ENCODE results near the gene POU2F3. TPM values are rescaled to one million over a fixed set of nuclear protein-coding genes. Genes with fewer than 3 reads are reported as not detected.

POU2F3 gene
- total and polyA plus RNA-seq, 2 of the 13 experiments (the other 11 are each of a cell fraction or from before 2014, with no cell fraction given): not detected

- TF ChIP-seq ZBTB38 (CRISPR knock-in tag; IDR thresholded peaks at IDR 0.05) (no peak), DZIP1 (CRISPR knock-in tag; IDR thresholded peaks at IDR 0.05) (no peak), ZKSCAN1 (IDR thresholded peaks at IDR 0.05; ENCODE audit: low read length) (no peak), ZNF558 (CRISPR knock-in tag; IDR thresholded peaks at IDR 0.05; ENCODE audit: borderline replicate concordance) (no peak), SRSF1 (optimal IDR thresholded peaks at IDR 0.05; ENCODE audit: low read depth, low read length) (peak; percentile 33), ZNF44 (CRISPR knock-in tag; IDR thresholded peaks at IDR 0.05) (no peak), ZMYM3 (CRISPR knock-in tag; IDR thresholded peaks at IDR 0.05) (peak; percentile 58; the same call in 1 of the 2 replicates), BRCA1 (CRISPR knock-in tag; IDR thresholded peaks at IDR 0.05) (no peak), ZNF546 (CRISPR knock-in tag; conservative IDR thresholded peaks at IDR 0.05) (no peak), ARNT2 (CRISPR knock-in tag; IDR thresholded peaks at IDR 0.05; ENCODE audit: low read depth) (no peak), ZNF232 (CRISPR knock-in tag; IDR thresholded peaks at IDR 0.05; ENCODE audit: borderline replicate concordance) (no peak), ZNF468 (CRISPR knock-in tag; IDR thresholded peaks at IDR 0.05) (0 out of 2 replicates have a peak, but pooled peaks have one; percentile 55), PAWR (CRISPR knock-in tag; IDR thresholded peaks at IDR 0.05; ENCODE audit: borderline replicate concordance) (no peak), SRF (IDR thresholded peaks at IDR 0.05; ENCODE audit: low read depth, low read length) (no peak), NR3C1 (CRISPR knock-in tag; IDR thresholded peaks at IDR 0.05) (no peak), MAX (IDR thresholded peaks at IDR 0.05) (peak; percentile 63; the same call in 1 of the 2 replicates), HOMEZ (CRISPR knock-in tag; IDR thresholded peaks at IDR 0.05; ENCODE audit: low read depth) (no peak), ZNF572 (CRISPR knock-in tag; IDR thresholded peaks at IDR 0.05) (no peak), MLLT10 (CRISPR knock-in tag; IDR thresholded peaks at IDR 0.05) (no peak), ZNF766 (CRISPR knock-in tag; IDR thresholded peaks at IDR 0.05; ENCODE audit: borderline replicate concordance) (no peak), ZNF124 (CRISPR knock-in tag; IDR thresholded peaks at IDR 0.05) (no peak), KDM5A (IDR thresholded peaks at IDR 0.05; ENCODE audit: borderline replicate concordance, low read length) (no peak), ZBTB14 (CRISPR knock-in tag; IDR thresholded peaks at IDR 0.05) (no peak), ZNF331 (CRISPR knock-in tag; IDR thresholded peaks at IDR 0.05) (0 out of 2 replicates have a peak, but pooled peaks have one; percentile 12)
- TF ChIP-seq, protein P1, sequence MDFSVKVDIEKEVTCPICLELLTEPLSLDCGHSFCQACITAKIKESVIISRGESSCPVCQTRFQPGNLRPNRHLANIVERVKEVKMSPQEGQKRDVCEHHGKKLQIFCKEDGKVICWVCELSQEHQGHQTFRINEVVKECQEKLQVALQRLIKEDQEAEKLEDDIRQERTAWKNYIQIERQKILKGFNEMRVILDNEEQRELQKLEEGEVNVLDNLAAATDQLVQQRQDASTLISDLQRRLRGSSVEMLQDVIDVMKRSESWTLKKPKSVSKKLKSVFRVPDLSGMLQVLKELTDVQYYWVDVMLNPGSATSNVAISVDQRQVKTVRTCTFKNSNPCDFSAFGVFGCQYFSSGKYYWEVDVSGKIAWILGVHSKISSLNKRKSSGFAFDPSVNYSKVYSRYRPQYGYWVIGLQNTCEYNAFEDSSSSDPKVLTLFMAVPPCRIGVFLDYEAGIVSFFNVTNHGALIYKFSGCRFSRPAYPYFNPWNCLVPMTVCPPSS (IDR thresholded peaks at IDR 0.05): no peak
Observed at GRCh38 chr11:120198787-120199469, 41.0 kb upstream of the POU2F3 start (continued).
